ENCODE results near the gene SLAMF6.
"Not testable (repeated sequence)": the region's sequence is repeated elsewhere in the genome, so short reads cannot be mapped to it uniquely, and the experiment has no call there.

The SLAMF6 gene

DNA sequence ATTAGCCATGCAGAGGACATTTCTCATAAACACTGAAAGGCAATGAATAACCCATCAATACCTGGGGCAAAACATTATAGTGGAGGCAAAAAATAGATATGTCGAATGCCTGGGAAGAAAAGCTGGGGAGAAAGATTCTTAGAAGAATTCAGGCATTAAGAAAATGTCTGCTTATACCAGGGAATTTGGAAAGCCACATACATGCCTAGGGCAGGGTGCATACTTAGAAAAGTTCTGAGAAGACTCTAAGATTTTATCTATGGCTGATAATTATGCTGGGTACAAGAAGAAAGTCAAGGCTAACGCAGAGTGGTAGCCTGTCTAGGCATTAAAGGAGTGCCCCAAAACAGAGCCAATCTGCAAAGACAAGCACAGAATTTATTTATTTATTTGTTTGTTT is 18.4 kb downstream of the SLAMF6 start:
- DNase-seq (ENCODE audit: low spot score) = no peak

DNA sequence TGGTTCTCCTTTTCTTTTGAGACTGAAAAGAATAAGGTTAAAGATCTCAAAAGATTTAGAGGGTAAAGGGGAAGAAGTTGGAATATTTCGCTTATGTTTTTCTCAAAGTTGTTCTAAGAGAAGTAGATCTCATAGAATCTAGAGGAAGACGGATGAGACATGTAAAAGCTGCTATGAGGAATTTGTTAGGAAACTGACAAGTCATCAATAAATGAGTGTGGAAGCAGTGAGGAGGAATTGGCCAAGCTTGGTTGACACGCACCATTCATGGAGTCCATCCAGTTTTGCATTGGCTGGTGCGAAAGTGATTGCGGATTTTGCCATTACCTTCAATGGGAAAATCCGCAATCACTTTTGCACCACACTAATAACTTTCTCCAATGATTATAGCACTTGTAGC is 20.0 kb downstream of the SLAMF6 start:
- DNase-seq (ENCODE audit: low spot score) = no peak

GRCh38 chr1:160500321-160500990 is 22.6 kb downstream of the SLAMF6 start:
- DNase-seq (ENCODE audit: low spot score) = no peak

DNA sequence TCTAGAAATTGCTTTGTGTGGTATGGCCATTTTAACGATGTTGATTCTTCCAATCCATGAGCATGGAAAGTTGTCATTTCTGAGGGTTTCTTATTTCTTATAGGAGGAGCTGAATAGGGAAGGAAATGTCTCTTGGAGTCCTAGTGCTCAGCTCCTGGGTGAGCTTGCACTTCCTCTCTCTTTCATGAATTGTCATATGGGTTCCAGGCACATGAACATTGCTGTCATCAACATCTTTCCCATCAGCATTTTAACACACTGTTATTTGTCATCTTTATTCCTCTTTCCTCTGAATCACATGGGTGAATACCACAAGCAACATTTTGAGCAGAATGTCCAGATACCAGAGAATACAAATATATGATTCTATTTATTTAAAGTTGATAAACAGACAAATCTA is 23.4 kb downstream of the SLAMF6 start:
- no peak for DNase-seq (ENCODE audit: low spot score)

GRCh38 chr1:160498301-160499065 is 24.6 kb downstream of the SLAMF6 start:
- DNase-seq (ENCODE audit: low spot score) = not testable (repeated sequence)

- no peak for DNase-seq (ENCODE audit: low spot score)
Measured at GRCh38 chr1:160496334-160496733, 26.7 kb downstream of the SLAMF6 start.

DNA sequence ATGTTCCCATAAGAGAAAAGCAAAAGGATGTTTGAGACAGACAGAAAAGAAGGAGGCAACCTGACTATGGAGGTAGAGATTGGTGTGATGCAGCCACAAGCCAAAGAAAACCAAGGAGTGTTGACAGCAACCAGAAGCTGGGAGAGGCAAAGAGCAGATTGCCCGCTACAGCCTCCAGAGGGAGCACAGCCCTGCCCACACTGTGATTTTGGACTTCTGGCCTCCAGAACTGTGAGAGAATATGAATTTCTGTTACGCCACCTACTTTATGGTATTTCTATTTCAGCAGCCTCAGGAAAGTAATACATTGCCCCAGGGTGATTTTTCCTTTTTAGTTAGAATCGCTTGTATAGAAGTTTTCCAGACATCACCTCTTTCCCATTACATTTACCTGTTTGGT is 28.4 kb downstream of the SLAMF6 start:
- no peak for DNase-seq (ENCODE audit: low spot score)

- no peak for DNase-seq (ENCODE audit: low spot score)
Measured at GRCh38 chr1:160492617-160493016, 30.4 kb downstream of the SLAMF6 start.

DNA sequence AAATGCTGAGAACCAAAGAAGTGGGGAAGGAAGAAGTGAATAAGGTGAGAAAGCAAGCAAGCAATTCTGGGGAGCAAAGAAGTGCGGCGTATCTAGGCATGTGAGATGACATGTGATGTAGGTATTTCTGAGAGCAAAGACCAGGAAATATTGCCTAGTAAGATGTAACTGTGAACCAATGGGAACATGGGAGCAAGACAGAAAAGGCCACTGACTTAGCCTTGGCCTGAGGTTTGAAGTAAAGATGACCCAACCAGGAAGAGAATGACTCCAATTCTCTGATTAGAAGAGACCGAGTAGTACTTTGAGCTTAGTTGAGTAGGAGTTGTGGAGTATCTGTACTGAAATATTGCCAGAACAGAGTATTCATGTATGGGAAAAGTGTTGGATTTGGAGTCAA is 31.1 kb downstream of the SLAMF6 start:
- DNase-seq (ENCODE audit: low spot score) = no peak

GRCh38 chr1:160491017-160491416 is 32.0 kb downstream of the SLAMF6 start:
- DNase-seq (ENCODE audit: low spot score) = no peak

- no peak for DNase-seq (ENCODE audit: low spot score)
Measured at GRCh38 chr1:160489513-160490261, 33.4 kb downstream of the SLAMF6 start.

DNA sequence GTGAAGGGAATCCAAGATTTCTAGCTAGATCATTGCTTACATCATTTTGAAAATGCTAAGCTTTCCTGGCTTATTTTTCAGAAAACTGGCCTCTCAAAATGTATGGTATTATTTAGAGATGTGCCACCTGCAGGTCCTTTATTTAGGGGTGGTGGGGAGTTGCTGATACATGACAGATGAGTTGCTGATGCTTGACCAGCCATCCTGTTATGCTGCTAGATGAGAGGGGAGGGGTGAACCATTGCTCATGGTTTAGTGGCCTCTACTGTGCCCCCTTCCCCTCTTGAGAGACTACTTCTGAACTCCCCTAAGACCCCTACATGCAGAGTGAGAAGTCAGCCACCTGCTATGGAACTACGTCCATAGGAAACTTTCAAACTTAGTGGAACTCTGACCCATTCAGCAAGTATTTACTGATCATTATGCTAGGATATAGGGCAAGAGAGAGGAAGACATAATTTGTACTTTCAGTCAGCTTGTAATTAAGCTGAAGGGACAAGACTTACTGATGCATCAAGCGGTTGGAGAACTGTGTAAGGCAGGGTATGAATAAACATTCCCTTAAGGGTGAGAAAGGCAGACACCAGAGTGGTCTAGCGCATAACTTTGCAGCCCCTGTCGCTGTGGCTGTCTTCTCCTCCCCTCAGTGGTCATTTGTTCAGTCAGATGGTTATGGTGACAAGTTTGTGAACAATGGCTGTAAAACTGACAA is 34.6 kb downstream of the SLAMF6 start:
- DNase-seq (ENCODE audit: low spot score) = no peak

- DNase-seq (ENCODE audit: low spot score) = no peak
Measured at GRCh38 chr1:160486453-160486852, 36.6 kb downstream of the SLAMF6 start.

- no peak for DNase-seq (ENCODE audit: low spot score)
Measured at GRCh38 chr1:160483505-160484185, 39.4 kb downstream of the SLAMF6 start.

DNA sequence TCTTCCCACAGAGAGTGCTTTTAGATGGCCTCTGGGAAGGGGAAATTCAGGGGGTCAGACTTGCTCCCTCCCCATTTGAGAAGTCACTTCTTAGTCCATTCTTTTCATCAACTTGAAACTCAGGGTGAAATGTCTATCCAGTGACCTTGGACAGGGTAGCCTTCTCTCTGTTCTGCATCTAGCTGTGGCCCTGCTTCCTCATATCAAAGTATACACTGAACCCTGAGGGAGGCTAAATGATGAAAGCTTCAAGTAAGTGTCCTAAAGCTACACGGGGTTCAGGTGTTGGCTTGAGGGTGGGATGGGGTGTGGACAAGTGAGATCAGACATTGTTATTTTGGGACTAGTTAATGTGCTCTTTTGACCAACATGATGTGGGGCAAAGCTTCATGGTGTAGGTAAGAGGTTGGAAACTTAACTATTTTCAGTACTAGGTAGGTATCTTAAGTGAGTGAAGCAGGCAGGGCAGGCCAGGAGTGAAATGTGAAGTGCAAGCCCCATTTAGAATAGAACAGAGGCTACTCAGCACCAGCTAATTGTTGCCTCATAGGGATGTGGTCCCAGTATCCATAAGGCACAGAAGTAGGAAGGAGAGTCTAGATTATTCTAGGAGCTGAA is 41.0 kb downstream of the SLAMF6 start:
- no peak for DNase-seq (ENCODE audit: low spot score)

GRCh38 chr1:160480781-160481180 is 42.3 kb downstream of the SLAMF6 start:
- DNase-seq (ENCODE audit: low spot score) = not testable (repeated sequence)

- DNase-seq (ENCODE audit: low spot score) = not testable (repeated sequence)
Measured at GRCh38 chr1:160479091-160479490, 44.0 kb downstream of the SLAMF6 start.

- no peak for DNase-seq (ENCODE audit: low spot score)
Measured at GRCh38 chr1:160474392-160475242, 48.4 kb downstream of the SLAMF6 start.

DNA sequence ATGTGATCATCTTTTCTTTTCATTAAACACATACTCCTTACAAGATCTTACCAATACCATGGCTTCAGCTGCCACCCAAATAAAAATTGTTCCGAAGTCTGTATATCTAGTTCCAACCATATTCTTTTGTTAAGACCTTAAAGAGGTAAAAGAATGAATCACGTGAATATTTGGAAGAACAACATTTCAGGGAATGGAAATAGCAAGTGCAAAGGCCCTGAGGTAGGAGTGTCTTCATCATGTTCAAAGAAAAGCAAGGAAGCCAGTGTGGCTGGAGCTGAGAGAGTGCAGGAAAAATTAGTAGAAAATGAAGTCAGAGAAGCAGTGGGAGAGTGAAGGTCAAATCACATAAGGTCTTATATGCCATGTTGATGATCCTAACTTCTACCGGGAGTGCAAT is 50.9 kb downstream of the SLAMF6 start:
- DNase-seq (ENCODE audit: low spot score) = no peak

GRCh38 chr1:160471253-160471652 is 51.8 kb downstream of the SLAMF6 start:
- no peak for DNase-seq (ENCODE audit: low spot score)
